ENCODE results near the gene LGALS9.

The LGALS9 gene

DNA sequence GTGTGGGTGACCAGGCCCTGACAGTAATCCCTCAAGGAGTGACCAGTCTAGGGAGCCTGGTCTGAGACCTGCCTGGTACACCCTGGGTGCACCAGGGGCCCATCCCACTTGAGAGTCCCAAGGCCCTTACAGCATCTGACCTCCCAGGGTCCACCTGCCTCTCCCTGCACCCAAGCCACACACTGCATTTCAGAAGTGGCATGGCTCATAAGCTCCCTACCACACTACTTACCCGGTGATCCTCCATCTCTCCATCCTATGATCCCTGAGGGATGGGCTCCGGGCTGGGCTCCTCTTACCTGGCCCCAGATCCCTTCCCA lies 40.6 kb downstream of the LGALS9 start:
- TF ChIP-seq EGR1 (IDR thresholded peaks at IDR 0.05) (no peak), RAD21 (IDR thresholded peaks at IDR 0.05; ENCODE audit: low read depth) (no peak), EP300 (IDR thresholded peaks at IDR 0.05; ENCODE audit: borderline replicate concordance) (no peak), NFIC (IDR thresholded peaks at IDR 0.05) (no peak), TEAD4 (IDR thresholded peaks at IDR 0.05) (no peak), FOXM1 (IDR thresholded peaks at IDR 0.05; ENCODE audit: borderline replicate concordance, low read depth) (no peak), TCF12 (IDR thresholded peaks at IDR 0.05; ENCODE audit: low read depth) (no peak), TAF1 (IDR thresholded peaks at IDR 0.05; ENCODE audit: low read depth) (no peak), CREB1 (IDR thresholded peaks at IDR 0.05; ENCODE audit: low read depth) (no peak), ZBTB7A (IDR thresholded peaks at IDR 0.05; ENCODE audit: low read depth) (no peak), YY1 (IDR thresholded peaks at IDR 0.05; ENCODE audit: low read depth) (no peak), CEBPB (IDR thresholded peaks at IDR 0.05) (no peak)
- TF ChIP-seq, protein P1, sequence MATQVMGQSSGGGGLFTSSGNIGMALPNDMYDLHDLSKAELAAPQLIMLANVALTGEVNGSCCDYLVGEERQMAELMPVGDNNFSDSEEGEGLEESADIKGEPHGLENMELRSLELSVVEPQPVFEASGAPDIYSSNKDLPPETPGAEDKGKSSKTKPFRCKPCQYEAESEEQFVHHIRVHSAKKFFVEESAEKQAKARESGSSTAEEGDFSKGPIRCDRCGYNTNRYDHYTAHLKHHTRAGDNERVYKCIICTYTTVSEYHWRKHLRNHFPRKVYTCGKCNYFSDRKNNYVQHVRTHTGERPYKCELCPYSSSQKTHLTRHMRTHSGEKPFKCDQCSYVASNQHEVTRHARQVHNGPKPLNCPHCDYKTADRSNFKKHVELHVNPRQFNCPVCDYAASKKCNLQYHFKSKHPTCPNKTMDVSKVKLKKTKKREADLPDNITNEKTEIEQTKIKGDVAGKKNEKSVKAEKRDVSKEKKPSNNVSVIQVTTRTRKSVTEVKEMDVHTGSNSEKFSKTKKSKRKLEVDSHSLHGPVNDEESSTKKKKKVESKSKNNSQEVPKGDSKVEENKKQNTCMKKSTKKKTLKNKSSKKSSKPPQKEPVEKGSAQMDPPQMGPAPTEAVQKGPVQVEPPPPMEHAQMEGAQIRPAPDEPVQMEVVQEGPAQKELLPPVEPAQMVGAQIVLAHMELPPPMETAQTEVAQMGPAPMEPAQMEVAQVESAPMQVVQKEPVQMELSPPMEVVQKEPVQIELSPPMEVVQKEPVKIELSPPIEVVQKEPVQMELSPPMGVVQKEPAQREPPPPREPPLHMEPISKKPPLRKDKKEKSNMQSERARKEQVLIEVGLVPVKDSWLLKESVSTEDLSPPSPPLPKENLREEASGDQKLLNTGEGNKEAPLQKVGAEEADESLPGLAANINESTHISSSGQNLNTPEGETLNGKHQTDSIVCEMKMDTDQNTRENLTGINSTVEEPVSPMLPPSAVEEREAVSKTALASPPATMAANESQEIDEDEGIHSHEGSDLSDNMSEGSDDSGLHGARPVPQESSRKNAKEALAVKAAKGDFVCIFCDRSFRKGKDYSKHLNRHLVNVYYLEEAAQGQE (IDR thresholded peaks at IDR 0.05; ENCODE audit: low read depth), result no peak
- TF ChIP-seq, protein P2, sequence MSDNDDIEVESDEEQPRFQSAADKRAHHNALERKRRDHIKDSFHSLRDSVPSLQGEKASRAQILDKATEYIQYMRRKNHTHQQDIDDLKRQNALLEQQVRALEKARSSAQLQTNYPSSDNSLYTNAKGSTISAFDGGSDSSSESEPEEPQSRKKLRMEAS (IDR thresholded peaks at IDR 0.05), result no peak
- TF ChIP-seq, protein P3, sequence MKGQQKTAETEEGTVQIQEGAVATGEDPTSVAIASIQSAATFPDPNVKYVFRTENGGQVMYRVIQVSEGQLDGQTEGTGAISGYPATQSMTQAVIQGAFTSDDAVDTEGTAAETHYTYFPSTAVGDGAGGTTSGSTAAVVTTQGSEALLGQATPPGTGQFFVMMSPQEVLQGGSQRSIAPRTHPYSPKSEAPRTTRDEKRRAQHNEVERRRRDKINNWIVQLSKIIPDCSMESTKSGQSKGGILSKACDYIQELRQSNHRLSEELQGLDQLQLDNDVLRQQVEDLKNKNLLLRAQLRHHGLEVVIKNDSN (IDR thresholded peaks at IDR 0.05), result no peak

DNA sequence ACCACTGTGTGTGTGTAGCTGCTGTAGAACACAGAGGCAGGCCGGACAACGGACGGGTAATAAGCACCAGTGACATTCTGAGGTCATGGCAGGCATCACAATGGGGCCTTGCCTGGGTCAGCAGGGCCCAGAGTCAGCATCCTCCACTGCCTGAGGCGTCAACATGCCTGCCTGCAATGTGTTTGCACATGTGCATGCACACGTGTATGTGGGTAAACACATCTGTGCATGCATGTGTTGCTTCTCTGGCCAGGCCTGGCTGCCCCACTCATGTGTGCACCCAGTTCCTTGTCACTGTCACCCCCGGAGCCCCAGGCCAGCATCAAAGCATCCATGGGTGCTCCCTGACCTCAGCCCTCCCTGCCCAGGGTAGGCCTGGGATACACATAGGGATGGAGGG lies 43.3 kb downstream of the LGALS9 start:
- TF ChIP-seq EGR1 (IDR thresholded peaks at IDR 0.05), result no peak
- TF ChIP-seq, protein P2 (IDR thresholded peaks at IDR 0.05), result no peak
- TF ChIP-seq, protein P1 (IDR thresholded peaks at IDR 0.05; ENCODE audit: low read depth), result no peak
- TF ChIP-seq, protein P3 (IDR thresholded peaks at IDR 0.05), result no peak
- TF ChIP-seq NFIC (IDR thresholded peaks at IDR 0.05), result no peak
- no peak for TF ChIP-seq CEBPB (IDR thresholded peaks at IDR 0.05)
- TF ChIP-seq TAF1 (IDR thresholded peaks at IDR 0.05; ENCODE audit: low read depth), result no peak
- no peak for TF ChIP-seq EP300 (IDR thresholded peaks at IDR 0.05; ENCODE audit: borderline replicate concordance)
- TF ChIP-seq FOXM1 (IDR thresholded peaks at IDR 0.05; ENCODE audit: borderline replicate concordance, low read depth), result no peak

DNA sequence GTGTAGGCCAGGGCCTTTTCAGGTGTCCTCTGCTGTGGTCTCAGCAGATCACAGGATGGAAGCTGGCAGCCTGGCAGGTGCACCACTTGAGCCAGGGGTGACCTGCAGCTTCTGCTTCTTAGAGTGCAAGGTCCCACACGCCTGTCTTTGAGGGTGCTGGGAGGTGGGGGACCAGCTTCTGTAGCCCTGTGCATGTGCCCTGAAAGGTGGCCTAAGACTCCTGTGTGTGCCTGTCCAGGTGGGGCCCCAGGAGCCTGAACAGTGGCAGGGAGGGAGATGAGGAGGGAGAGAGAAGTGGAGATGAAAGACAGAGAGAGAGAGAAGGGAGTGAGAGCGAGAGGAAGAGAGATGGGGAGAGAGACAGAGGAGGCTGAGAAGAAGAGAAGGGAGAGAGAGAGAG lies 46.2 kb downstream of the LGALS9 start:
- TF ChIP-seq EGR1 (IDR thresholded peaks at IDR 0.05) (no peak), NFIC (IDR thresholded peaks at IDR 0.05) (no peak), TCF12 (IDR thresholded peaks at IDR 0.05; ENCODE audit: low read depth) (no peak), EP300 (IDR thresholded peaks at IDR 0.05; ENCODE audit: borderline replicate concordance) (no peak), TAF1 (IDR thresholded peaks at IDR 0.05; ENCODE audit: low read depth) (no peak), RAD21 (IDR thresholded peaks at IDR 0.05; ENCODE audit: low read depth) (no peak), ZBTB7A (IDR thresholded peaks at IDR 0.05; ENCODE audit: low read depth) (no peak), YY1 (IDR thresholded peaks at IDR 0.05; ENCODE audit: low read depth) (no peak), CEBPB (IDR thresholded peaks at IDR 0.05) (no peak), CREB1 (IDR thresholded peaks at IDR 0.05; ENCODE audit: low read depth) (no peak), TEAD4 (IDR thresholded peaks at IDR 0.05) (no peak), FOXM1 (IDR thresholded peaks at IDR 0.05; ENCODE audit: borderline replicate concordance, low read depth) (no peak)
- TF ChIP-seq, protein P1 (IDR thresholded peaks at IDR 0.05; ENCODE audit: low read depth), result no peak
- TF ChIP-seq, protein P3 (IDR thresholded peaks at IDR 0.05), result no peak
- TF ChIP-seq, protein P2 (IDR thresholded peaks at IDR 0.05), result no peak

DNA sequence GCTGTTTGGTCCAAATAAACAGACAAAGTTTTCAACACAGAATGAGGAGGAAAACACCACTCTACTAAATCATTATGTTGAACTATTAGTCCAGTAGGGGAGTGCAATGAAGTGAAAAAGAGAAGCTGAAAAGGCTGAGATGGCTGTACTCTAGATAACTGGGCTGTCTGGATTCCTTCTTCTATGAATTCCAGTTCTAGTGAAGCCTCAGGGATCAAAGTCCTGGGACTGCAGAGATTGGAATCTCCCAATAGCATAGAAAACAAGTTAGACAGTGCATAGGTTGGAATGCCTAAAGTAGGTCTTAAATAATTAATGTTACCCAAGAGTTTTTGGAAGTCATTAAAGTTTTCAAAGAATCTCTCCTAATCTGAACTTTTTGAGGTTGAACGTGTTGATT lies 59.9 kb downstream of the LGALS9 start:
- TF ChIP-seq, protein P2 (IDR thresholded peaks at IDR 0.05), result no peak
- TF ChIP-seq EGR1 (IDR thresholded peaks at IDR 0.05) (no peak), TAF1 (IDR thresholded peaks at IDR 0.05; ENCODE audit: low read depth) (no peak), RAD21 (IDR thresholded peaks at IDR 0.05; ENCODE audit: low read depth) (no peak)

All from Ishikawa (cell line).